Peyer's patch (tissue), 4 donors: ENCODE measurements around the gene RPS6KB2.

Source experiments
- POLR2A ChIP-seq, 2 donors: fragments of 450-650 bp; IDR thresholded peaks; one replicate each; pipeline ENCODE4 v1.5.1; 2017; ENCODE audit warnings: antibody characterized with exemption in 2 of 2, mild to moderate bottlenecking in 2 of 2, moderate library complexity in 2 of 2
- TF ChIP-seq, protein P1 (sequence below), 6 experiments: fragments of 450-650 bp in 4 of 6; fragments of 200-600 bp in 2 of 6; sonication (generic) in 1 of 6; IDR thresholded peaks; one replicate each; pipeline ENCODE4 v1.5.1; 2017 to 2019; ENCODE audit warnings: antibody characterized with exemption in 6 of 6, mild to moderate bottlenecking in 3 of 6, moderate library complexity in 1 of 6

DNA sequence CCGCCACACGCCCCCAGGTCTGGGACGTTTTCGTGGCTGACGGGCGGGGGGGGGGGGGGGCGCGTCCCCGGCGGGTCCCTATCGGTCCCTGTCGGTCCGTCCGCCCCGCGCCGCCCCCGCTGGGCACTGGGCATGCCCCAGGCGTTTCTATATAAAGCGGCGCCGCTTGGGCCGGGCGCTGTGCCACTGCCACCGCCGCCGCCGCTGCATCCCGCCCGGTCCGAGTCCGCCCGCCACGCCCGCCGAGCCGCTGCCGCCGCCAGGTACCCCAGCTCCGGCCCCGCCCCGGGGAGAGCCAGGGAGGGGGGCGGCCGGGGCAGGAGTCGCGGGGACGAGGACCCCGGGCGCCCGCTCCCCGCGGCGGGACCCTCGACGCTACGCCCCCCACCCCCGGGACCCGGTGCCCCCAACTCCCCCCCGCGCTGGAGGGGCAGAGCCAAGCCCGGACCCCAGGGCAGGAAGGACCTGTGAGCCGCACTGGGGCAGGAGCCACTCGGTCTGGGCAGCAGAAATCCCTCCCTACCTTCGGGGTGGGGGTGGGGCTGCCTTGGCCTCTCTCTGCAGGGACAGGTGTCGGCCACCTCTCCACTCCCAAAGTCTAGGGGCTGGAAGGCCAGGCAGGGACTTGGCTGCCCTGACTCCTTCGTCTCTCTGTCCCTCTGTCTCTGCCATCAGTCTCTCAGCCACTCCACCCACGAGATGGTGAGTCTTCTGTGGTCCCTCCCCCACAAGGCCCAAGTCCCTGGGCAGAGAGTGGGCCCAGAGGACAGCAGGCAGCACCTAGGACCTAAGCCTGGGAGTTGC lies 12.6 kb upstream of the RPS6KB2 start, which contains the start of gene CARNS1:
- TF ChIP-seq, protein P1, sequence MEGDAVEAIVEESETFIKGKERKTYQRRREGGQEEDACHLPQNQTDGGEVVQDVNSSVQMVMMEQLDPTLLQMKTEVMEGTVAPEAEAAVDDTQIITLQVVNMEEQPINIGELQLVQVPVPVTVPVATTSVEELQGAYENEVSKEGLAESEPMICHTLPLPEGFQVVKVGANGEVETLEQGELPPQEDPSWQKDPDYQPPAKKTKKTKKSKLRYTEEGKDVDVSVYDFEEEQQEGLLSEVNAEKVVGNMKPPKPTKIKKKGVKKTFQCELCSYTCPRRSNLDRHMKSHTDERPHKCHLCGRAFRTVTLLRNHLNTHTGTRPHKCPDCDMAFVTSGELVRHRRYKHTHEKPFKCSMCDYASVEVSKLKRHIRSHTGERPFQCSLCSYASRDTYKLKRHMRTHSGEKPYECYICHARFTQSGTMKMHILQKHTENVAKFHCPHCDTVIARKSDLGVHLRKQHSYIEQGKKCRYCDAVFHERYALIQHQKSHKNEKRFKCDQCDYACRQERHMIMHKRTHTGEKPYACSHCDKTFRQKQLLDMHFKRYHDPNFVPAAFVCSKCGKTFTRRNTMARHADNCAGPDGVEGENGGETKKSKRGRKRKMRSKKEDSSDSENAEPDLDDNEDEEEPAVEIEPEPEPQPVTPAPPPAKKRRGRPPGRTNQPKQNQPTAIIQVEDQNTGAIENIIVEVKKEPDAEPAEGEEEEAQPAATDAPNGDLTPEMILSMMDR (IDR thresholded peaks at IDR 0.05), result no peak
- TF ChIP-seq POLR2A (IDR thresholded peaks at IDR 0.05), result no peak
